NT2/D1 (cell line): ENCODE data around the gene ORMDL3.

Experiments used
- SUZ12 ChIP-seq: IDR thresholded peaks from 2 replicates; pipeline ENCODE4 v1.6.1; 2011; ENCODE audit not compliant: insufficient read length, insufficient read depth; ENCODE audit errors: extremely low read depth
- YY1 ChIP-seq: IDR thresholded peaks from 2 replicates; pipeline ENCODE4 v1.6.1; 2011; ENCODE audit not compliant: insufficient read length, insufficient read depth
- ZNF274 ChIP-seq: IDR thresholded peaks from 2 replicates; pipeline ENCODE4 v1.6.1; 2011; ENCODE audit warnings: mild to moderate bottlenecking, low read depth, low read length

GRCh38 chr17:39913989-39914388 lies 13.4 kb downstream of the ORMDL3 start:
- TF ChIP-seq YY1: no peak
- TF ChIP-seq SUZ12: no peak
- no peak for TF ChIP-seq ZNF274
